GM12878 (cell line): ENCODE results near the gene TMEM50B.

ENCODE experiments used
- ATF3 ChIP-seq: IDR thresholded peaks from 2 replicates; pipeline ENCODE4 v1.6.1; 2011; ENCODE audit warnings: low read depth, mild to moderate bottlenecking, low read length, moderate library complexity, borderline replicate concordance; ENCODE audit errors: extremely low read depth
- EP300 ChIP-seq, 2 experiments: fragments of 150-350 bp in 1 of 2; IDR thresholded peaks; 2 replicates each; pipeline ENCODE4 v1.6.1; 2011 to 2012; ENCODE audit warnings: low read depth in 2 of 2, low read length in 2 of 2, borderline replicate concordance in 1 of 2, improper control_type of control experiment in 1 of 2, inconsistent platforms in 1 of 2; ENCODE audit not compliant: control insufficient read depth in 1 of 2
- FOXK2 ChIP-seq: fragments of 450-650 bp; IDR thresholded peaks from 2 replicates; pipeline ENCODE4 v1.6.1; 2017; ENCODE audit warnings: mild to moderate bottlenecking, moderate library complexity
- MTA2 ChIP-seq: fragments of 450-650 bp; IDR thresholded peaks from 2 replicates; pipeline ENCODE4 v1.6.1; 2016; ENCODE audit warnings: low read depth, mild to moderate bottlenecking, moderate library complexity
- POLR2AphosphoS5 ChIP-seq: IDR thresholded peaks from 2 replicates; pipeline ENCODE4 v1.6.1; 2011; ENCODE audit warnings: mild to moderate bottlenecking, low read length, inconsistent platforms
- SKIL ChIP-seq: fragments of 450-650 bp; IDR thresholded peaks from 2 replicates; pipeline ENCODE4 v1.6.1; 2017; ENCODE audit warnings: mild to moderate bottlenecking, low read depth, inconsistent platforms; ENCODE audit not compliant: poor library complexity, severe bottlenecking
- SREBF1 ChIP-seq: IDR thresholded peaks from 2 replicates; pipeline ENCODE4 v1.6.1; 2012; ENCODE audit warnings: mild to moderate bottlenecking, low read length
- ZNF687 ChIP-seq: fragments of 450-650 bp; IDR thresholded peaks from 2 replicates; pipeline ENCODE4 v1.6.1; 2017; ENCODE audit warnings: mild to moderate bottlenecking, moderate library complexity
- TF ChIP-seq, protein P1 (sequence below): IDR thresholded peaks from 2 replicates; pipeline ENCODE4 v1.6.1; 2011; ENCODE audit warnings: borderline replicate concordance, low read depth, mild to moderate bottlenecking, moderate library complexity, low read length; ENCODE audit not compliant: insufficient read depth, poor library complexity, severe bottlenecking

DNA sequence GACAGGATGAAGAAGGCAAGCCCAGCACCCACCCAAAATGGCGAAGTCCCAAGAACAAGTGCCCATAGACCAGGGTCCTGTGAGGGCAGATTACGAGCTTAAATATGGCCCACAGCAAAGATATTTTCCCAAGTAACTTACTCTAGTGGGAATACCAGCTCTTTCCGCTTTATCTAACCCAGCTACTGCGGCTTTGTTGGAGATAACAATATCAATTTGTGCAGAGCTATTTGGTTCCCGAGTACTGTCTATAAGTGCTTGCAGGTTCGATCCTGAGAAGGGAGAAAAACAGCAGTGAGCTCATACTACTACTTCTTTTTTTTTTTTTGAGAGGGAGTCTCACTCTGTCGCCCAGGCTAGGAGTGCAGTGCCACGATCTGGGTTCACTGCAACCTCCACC is 26.1 kb upstream of the TMEM50B start:
- TF ChIP-seq POLR2AphosphoS5 (no peak), ATF3 (no peak), MTA2 (no peak), SKIL (no peak), EP300 (IDR thresholded peaks at IDR 0.05; ENCODE audit: borderline replicate concordance in 1 of 2, control insufficient read depth in 1 of 2, low read depth in 2 of 2, low read length in 2 of 2) (no peak), FOXK2 (no peak), ZNF687 (no peak), SREBF1 (no peak)
- TF ChIP-seq, protein P1, sequence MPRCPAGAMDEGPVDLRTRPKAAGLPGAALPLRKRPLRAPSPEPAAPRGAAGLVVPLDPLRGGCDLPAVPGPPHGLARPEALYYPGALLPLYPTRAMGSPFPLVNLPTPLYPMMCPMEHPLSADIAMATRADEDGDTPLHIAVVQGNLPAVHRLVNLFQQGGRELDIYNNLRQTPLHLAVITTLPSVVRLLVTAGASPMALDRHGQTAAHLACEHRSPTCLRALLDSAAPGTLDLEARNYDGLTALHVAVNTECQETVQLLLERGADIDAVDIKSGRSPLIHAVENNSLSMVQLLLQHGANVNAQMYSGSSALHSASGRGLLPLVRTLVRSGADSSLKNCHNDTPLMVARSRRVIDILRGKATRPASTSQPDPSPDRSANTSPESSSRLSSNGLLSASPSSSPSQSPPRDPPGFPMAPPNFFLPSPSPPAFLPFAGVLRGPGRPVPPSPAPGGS, result no peak
